ENCODE data around the gene NRXN3.

The NRXN3 gene

GRCh38 chr14:79614448-79614847, 1444.3 kb downstream of the NRXN3 start:
- DNase-seq: no peak

DNA sequence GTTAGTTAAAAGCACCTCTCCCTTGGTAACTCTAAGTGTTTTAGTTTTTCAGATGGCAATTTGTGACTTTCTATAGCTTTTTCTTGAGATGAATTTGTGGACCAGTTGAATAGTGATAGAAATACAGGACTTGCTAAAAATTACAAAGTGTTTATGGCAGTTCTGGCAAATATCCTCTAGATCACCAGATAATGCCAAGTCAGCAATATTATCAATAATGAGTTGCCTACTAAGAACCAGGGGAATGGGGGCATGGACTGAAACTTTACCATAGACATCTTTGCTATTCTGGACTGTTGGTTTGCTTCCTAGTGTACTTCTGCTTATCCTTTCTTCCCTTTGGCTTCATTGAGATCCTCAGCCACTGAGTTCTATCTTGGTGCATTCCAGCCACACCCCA, 1456.9 kb downstream of the NRXN3 start:
- no peak for DNase-seq

DNA sequence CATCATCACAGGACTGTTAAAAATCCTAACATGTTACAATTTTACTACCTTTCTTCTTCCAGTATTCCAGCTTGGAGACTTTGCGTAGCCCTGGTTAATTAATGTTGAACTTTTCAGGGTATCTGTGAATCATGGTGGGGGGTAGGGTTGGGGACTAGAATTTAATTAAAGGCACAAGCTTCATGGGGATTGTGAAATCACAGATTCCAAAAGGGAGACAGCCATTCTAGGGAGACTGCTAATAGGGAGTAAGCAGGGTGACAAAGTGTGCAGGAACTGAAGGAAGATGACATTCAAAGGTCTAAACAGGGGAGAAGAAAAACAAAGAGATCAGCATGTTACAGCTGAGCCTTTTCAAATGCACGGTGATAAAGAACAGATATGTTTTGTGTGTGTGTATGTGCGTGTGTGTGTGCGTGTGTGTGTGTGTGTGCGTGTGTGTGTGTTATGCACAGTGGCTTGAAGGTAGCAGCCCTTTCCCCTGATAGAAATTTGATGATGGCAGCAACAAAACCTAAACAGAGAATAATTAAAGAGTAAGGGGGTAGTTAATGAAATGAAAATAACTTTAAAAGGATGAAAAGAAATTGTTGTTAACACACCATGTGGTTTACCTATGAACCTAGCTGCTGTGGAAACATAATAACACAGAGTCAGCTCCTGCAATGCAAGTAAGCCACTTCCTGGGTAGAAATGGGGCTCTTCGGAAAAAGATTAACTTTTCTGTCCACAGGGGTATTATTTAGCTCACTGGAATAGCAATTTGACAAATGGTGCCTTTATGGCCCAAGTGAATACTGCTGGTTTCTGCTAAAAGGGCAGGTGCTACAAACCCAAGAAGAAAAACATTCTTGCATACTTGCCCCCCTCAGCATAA, 1459.5 kb downstream of the NRXN3 start:
- no peak for DNase-seq

- DNase-seq: no peak
Observed at GRCh38 chr14:79630288-79630960, 1460.3 kb downstream of the NRXN3 start.

DNA sequence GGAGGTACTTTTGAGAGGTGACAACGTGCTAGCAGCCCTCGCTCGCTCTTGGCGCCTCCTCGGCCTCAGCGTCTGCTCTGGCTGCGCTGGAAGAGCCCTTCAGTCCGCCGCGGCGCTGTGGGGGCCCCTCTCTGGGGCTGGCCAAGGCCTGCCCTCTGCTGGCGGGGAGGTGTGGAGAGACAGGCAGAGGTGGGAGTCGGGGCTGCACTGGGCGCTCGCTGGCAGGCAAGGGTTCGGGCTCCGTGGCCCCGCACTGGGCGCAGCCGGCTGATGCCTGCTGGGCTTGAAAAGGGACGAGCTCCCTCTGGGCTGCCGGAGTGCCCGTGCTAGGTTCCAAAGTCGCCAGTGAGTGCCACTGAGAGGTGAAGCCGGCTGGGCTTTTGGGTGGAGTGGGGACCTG, 1461.1 kb downstream of the NRXN3 start:
- no peak for DNase-seq

GRCh38 chr14:79638672-79639266, 1468.6 kb downstream of the NRXN3 start:
- DNase-seq: no peak

DNA sequence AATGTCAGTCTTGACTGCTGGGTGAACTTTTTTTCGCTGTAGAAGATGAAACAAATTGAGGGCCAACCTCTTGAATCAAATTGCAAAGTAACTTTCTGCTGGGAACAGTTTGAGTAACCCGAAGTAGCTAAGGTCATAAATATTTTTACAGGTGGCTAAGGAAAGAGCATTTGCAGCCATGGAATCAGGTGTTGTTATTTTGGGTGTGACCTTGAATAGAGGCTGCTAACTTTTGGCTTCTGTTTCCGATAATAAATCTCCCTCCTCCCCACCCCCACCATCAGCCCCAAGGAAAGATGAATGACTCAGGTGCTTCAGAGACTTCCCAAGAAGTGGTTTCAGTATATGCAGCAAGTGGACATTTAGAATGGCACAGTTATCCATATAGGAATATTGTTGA, 1469.4 kb downstream of the NRXN3 start:
- no peak for DNase-seq

DNA sequence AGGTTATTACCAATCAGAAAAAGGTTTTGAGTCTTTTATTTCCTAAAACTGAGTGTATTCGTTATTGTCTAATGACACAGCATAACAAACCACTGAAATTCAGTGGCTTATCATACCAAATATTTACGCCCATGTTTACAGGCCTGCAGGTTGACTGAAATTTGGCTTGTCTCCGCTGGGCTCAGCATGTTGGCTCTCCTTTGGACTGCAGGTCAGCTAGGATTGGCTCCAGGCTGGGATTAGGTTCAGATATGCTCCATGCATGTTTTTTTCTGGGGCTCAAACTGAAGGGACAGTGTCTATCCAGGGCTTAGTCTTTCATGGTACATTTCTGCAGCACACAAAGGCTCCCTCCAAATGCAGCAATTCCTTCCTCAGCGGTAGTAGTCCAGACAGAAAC, 1471.2 kb downstream of the NRXN3 start:
- DNase-seq: no peak

DNA sequence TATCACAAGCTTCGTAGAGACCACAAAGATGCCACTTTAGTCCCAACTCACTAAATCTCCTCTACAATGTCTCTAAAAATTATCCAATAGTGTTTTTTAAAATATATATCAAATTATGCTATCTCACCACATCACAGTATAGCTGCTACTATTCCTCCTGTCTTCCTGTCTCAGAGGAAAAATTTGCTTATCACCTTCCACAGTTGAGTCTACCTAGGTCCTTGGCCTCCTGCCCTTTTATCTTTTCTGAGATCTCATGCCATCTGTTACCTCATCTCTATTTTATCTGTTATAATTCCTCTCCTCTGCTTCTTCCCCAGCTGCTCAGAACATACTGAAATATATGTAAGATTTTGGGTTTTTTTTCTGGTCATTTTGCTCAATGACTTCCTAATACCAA, 1473.0 kb downstream of the NRXN3 start:
- DNase-seq: no peak

DNA sequence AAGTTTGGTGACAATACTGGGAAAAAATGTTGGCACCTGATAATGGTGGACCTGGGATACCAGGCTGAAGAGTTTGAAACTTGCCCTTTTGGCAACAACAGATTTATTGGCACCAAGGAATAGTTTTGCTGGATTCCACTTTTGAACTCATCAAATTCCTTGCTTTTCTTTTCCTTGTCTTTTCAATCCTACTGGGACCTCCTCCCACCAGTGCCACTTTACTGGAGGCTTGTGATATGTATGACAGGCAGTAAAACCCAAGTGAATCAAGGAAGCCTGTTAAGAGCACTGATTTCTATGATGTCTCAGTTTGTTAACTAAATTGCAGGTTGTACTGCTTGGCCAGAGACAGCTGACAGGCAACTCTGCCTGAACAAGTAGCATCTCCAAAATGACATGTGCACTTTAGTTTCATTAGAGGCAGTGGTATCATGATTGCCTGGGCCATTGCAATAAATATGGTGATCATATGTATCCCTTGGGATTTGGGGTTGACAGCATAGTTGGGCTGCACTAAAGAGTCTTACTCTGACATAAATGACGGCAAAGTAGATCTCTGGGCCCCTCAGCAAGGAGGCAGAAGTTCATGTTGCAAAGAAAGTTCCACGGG, 1475.7 kb downstream of the NRXN3 start:
- no peak for DNase-seq

DNA sequence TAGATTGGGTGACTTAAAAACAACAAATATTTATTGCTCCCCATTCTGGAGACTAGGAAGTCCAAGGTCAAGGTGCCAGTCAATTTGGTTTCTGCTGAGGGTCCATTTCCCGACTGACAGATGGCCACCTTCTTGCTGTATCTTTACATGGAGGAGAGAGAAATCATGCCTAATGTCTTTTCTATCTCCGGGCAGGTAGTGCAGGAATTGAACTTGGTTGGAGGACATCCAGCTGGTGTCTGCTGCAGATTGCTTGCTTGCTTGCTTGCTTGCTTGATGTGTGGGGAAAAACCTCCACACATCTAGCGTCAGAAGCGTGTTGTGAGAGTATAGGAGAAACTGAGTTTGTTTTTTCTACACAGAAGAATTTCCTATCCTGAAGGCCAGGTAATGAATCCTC, 1479.7 kb downstream of the NRXN3 start:
- no peak for DNase-seq

DNA sequence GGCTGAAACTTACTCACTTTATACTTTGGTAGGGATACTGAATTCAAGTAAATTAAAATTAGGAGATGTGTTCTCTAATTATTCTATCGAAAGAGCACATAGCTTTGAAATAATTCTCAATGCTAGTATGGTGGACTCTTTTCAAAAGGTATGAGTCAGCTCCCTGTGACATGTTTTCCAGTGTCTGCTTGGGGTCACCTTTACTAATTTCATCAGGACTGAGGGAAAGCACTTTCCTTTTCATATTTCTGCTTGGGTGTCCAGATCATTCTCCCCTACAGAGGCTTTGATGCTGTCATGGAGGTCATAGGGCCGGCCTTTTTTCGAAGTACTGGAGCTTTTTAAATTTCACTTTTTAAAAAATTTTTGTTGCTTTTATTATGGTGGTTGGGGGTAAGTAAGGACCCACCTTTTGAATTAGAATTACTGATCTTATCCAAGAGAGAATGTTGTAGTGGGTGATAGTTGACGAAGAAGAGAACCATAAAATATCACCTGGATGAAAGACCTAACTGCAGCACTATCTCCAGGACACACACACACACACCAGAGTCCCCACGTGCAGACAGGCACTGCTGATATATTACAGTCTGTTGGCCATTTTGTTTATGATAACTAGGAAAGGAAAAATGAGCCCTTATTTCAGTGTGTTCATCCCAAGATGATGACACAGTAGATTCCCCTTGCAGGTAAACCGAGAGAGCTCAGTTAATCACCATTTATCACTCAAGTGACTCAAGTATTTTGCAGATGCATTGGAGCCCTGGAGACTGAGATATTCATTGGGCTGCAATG, 1482.5 kb downstream of the NRXN3 start:
- no peak for DNase-seq

DNA sequence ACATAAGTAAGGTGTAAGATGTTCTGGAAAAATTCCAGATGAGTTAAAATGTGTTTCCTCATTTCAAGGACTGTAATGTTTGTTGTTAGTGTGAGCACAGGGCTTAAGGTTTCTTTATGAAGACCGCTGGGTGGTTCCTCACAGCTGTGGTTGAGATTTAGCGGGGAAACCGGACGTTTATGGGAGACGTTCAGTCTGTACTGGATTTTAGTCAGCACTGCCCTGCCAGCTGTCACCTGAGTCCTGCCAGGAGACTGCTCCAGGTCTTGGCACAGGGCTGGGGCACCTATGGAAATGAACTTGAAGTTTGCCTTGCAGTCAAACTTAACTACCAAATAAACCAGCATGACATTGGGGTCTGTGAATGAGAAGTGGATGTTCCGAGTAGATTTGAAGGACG, 1485.9 kb downstream of the NRXN3 start:
- no peak for DNase-seq

DNA sequence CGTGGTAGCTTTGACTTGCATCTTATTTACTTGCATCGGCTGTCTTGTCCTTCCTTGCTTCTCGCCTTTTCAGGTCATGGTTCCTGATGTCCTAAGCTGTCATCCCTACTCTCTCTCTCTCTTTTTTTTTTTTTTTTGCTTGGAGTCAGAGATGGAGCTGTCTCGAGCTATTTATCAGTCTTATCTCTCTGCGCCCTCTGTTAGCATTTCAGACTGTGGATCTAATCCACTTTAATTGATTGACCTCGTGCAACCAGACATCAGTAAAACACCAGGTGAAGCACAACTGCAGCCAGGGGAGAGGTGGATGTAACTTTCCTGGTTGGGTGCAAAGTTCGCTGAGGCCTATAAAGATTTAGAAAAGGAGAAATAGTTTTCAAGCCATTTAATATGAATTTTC, 1486.3 kb downstream of the NRXN3 start:
- no peak for DNase-seq

DNA sequence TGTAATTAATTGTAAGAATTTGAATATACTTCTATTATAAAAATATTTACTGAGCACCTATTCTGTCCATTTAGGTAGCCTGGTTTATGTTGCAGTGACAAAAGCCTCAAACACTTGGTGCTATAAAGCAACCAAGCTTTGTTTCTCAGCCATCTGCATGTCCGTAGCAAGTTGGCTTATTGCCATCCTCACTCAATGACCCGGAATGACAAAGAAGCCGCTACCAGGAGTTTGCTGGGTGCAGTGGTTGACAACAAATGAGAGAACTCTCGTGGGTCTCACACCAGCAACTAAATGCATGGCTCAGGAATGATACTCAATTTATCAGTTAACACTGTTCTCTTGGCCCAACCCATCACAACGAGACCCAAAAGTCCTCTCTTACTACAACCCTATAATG, 1488.0 kb downstream of the NRXN3 start:
- DNase-seq: no peak

GRCh38 chr14:79658769-79659168, 1488.6 kb downstream of the NRXN3 start:
- no peak for DNase-seq

DNA sequence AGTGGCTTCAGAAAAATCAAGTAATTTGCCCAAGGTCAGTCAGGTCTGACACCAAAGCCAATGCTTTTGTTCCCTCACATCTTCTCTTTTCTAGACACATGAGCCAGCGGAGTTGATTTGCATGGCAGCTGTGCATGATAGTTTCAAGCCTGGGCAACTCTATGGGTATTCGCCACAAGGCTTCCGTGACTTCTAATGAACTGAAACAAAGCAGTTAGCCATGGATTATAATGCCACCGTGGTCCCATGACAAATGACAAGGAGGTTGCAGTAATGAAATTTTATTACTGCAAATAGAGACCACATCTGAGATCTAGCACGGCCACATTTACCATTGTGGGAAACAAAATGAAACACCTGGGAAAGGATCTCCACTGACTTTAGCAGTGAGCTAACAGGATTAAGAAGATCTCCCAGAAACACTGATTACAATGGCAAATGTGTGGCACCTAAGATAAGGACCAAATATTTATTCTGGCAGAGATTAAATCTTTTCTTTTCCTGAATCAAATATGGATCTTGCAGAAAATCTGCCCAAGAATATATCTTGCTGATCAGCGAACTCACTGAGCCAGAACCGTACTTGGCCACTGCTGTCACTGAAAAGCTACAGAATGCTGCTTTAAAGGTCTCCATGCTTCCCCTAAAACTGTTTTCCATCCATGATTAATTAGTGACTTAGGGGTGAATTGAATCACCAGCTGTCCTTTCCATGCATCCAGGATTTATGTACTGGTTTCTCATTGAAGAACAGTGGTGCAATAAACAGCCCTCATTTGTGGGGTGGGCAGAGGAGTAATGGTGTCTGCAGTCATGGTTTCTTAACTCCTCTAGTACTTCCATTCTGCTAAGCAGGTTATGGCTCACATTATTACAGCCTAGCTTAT, 1490.1 kb downstream of the NRXN3 start:
- no peak for DNase-seq

DNA sequence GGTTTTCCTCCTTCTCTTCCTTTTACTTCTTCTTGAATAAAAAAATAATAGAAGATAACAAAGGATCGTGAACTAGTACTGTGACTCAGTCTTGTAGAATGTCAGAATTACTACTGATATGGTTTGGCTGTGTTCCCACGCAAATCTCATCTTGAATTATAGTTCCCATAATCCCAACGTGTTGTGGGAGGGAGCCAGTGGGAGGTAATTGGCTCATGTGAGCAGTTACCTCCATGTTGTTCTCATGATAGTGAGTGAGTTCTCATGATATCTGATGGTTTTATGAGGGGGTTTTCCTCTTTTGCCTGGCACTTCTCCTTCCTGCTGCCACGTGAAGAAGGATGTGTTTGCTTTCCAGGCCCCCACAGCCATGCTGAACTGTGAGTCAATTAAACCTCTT, 1491.6 kb downstream of the NRXN3 start:
- DNase-seq: peak; percentile 34

DNA sequence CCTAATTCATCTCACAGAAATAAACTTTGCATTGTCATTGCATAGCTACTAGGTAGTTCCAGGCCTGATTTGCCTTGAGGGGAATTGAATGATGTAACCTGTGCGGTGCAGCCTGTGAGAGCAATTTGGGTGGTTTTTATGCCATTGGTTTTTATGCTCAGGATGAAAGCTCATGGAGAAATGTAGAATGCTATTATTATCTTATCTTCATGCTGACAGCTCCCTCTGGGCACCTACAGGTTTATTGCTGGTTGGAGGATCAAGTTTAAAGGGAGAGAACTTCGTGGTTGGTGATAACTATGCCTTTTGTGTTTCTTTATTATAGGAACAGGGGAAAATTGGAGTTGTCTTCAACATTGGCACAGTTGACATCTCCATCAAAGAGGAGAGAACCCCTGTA, 1493.3 kb downstream of the NRXN3 start:
- no peak for DNase-seq

- DNase-seq: no peak
Observed at GRCh38 chr14:79665556-79665955, 1495.4 kb downstream of the NRXN3 start.

- DNase-seq: no peak
Observed at GRCh38 chr14:79668951-79669350, 1498.8 kb downstream of the NRXN3 start.

DNA sequence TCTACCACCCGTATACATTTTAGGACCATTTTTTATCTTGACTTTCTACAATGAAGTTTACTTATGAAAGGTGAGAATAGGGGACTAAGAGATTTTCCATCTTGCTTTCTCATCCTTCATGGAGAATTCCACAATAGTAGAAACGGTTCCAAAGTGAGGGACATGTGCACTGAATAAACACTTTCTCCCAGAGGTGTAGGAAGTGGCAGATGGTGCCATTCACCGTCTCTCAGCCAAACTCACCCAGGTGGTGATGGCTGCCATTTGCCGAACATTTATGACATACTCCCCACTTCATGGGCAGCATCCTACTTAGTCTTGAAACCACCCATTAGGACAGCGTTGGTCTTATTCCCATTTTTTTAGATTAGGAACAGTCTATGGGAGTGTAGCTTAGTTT, 1500.6 kb downstream of the NRXN3 start:
- DNase-seq: no peak

Data from T1000 (cell line).